Sigmoid colon (tissue), 4 donors: ENCODE results near the gene SNX33.
"Not testable (repeated sequence)": the region's sequence is repeated elsewhere in the genome, so short reads cannot be mapped to it uniquely, and the experiment has no call there.

Source experiments
- CTCF ChIP-seq, 4 experiments: fragments of 450-650 bp in 3 of 4; fragments of 200-600 bp in 1 of 4; IDR thresholded peaks; one replicate each; pipeline ENCODE4 v1.5.1; 2016 to 2019; ENCODE audit warnings: antibody characterized with exemption in 4 of 4, mild to moderate bottlenecking in 3 of 4, moderate library complexity in 2 of 4
- POLR2A ChIP-seq, 2 donors: fragments of 450-650 bp; IDR thresholded peaks; one replicate each; pipeline ENCODE4 v1.6.1; 2016; ENCODE audit warnings: antibody characterized with exemption in 2 of 2, mild to moderate bottlenecking in 2 of 2, moderate library complexity in 2 of 2
- POLR2AphosphoS5 ChIP-seq, 4 donors: sonication (generic); formaldehyde crosslinking; IDR thresholded peaks; one replicate each; pipeline ENCODE4 v1.6.1; 2017; ENCODE audit warnings: antibody characterized with exemption in 4 of 4

- not testable (repeated sequence) for TF ChIP-seq CTCF, POLR2AphosphoS5, POLR2A (IDR thresholded peaks at IDR 0.05)
Measured at GRCh38 chr15:75705375-75705774, 57.7 kb downstream of the SNX33 start.
